Naive B cell (primary cell): ENCODE results near the gene TMIGD3. TPM values are rescaled to one million over a fixed set of nuclear protein-coding genes. Genes with fewer than 3 reads are reported as not detected.

Experiments used
- ATAC-seq, 2 donors: fragments of 150-1000 bp; cut with Tn5 transposase; 2 replicates each; pipeline ENCODE4 v1.10.0; 2021; ENCODE audit warnings: low read depth in 2 of 2, mild to moderate bottlenecking in 2 of 2, moderate library complexity in 2 of 2
- DNase-seq: peaks from one replicate; pipeline ENCODE4 v3.0.0; 2022
- H3K27ac Mint-ChIP-seq, 6 donors: one replicate each; pipeline ENCODE4 v1.8.0; 2020 to 2022; ENCODE audit warnings: mild to moderate bottlenecking in 6 of 6, mixed read lengths in 6 of 6, moderate library complexity in 5 of 6, inconsistent platforms in 2 of 6
- H3K27me3 Mint-ChIP-seq, 3 donors: one replicate each; pipeline ENCODE4 v1.8.0; 2021 to 2022; ENCODE audit warnings: mixed read lengths in 3 of 3, mild to moderate bottlenecking in 1 of 3
- H3K36me3 Mint-ChIP-seq, 2 donors: one replicate each; pipeline ENCODE4 v1.8.0; 2020 to 2022; ENCODE audit warnings: mixed read lengths in 2 of 2, inconsistent platforms in 1 of 2, mild to moderate bottlenecking in 1 of 2
- H3K4me1 Mint-ChIP-seq, 3 donors: one replicate each; pipeline ENCODE4 v1.8.0; 2020 to 2022; ENCODE audit warnings: mixed read lengths in 3 of 3, inconsistent platforms in 1 of 3, mild to moderate bottlenecking in 1 of 3, moderate library complexity in 1 of 3
- H3K4me3 Mint-ChIP-seq, 8 donors: one replicate each; pipeline ENCODE4 v1.8.0; 2020 to 2022; ENCODE audit warnings: mild to moderate bottlenecking in 8 of 8, mixed read lengths in 8 of 8, moderate library complexity in 8 of 8, inconsistent platforms in 2 of 8
- H3K9me3 Mint-ChIP-seq, 7 donors: one replicate each; pipeline ENCODE4 v1.8.0; 2020 to 2022; ENCODE audit warnings: mixed read lengths in 7 of 7, mild to moderate bottlenecking in 5 of 7, inconsistent platforms in 2 of 7, moderate library complexity in 1 of 7
- polyA plus RNA-seq, 6 donors: library from polyadenylated mRNA; unstranded; fragments of 300-500 nt; fragmentation: Illumina TruSeq; gene quantifications; one replicate each; pipeline ENCODE4 v1.2.3, GENCODE V29; 2021; ENCODE audit warnings: low read depth in 6 of 6

Gene TMIGD3
- polyA plus RNA-seq, 6 donors from 2014 or later: 0.40 TPM; not detected in 5

DNA sequence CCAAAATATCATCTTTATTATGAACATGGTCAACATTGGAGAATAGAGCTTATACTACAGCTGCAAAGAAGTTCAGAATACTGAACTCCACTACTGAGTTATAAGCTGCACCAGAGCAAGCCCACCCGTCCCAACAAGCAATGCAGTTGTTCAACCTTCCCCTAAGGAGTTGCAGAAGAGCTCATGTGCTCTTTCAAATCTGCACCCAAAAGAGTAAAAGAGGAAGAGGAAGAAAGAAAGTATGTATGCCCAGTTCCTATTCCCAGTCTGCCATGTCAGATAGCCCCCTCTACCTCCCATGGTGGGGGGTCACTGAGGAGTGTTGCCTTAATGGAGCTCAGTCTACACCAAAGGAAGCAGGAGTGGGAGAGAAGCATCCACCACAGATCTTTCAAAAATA lies 22.8 kb downstream of the TMIGD3 start:
- no peaks in the 10 kb centered on the region for H3K9me3 Mint-ChIP-seq
- H3K36me3 Mint-ChIP-seq: peaks cover 8 to 12% of the 10 kb centered on the region in 2 donors
- no peak overlapping the region for H3K27ac Mint-ChIP-seq
- peak overlapping the region in 1 of 8 donors; percentile 71 for H3K4me3 Mint-ChIP-seq
- ATAC-seq (no peak), DNase-seq (no peak)
- no peaks in the 10 kb centered on the region for H3K27me3 Mint-ChIP-seq
- peaks cover 39 to 51% (median 42%) of the 10 kb centered on the region in 3 donors for H3K4me1 Mint-ChIP-seq

DNA sequence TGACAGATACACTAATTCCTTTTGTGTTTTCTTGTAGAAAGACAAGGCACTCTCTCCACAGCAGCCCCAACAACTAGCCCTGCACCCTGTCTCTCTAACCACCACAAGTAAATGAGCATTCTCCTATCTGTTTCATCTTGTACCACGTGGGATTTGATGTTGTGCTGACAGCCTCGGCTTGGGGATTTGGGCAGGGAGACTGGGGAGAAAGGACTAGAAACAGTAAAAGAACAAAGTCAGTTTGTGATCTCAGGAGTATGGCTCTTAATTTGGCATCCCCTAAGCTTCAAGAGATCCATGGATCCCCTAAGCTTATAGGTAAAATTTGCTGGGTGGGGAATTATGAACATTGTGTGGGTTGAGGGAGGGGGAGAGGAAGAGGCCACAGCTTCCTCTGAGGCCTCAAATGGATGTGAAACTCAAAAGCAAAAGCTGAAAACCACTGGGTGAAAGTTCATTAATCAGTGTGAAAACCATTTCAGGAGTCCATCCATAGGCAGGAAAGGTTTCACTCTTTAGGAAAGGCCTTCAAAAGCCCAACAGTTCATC lies 26.6 kb downstream of the TMIGD3 start:
- Mint-ChIP-seq H3K36me3 (peaks cover 12% of the 10 kb centered on the region in 2 donors), H3K4me1 (peaks cover 54 to 64% (median 56%) of the 10 kb centered on the region in 3 donors), H3K9me3 (no peaks in the 10 kb centered on the region), H3K27me3 (no peaks in the 10 kb centered on the region), H3K27ac (peak overlapping the region in 5 of 6 donors; percentile 70 to 97 (median 95)), H3K4me3 (peak overlapping the region; percentile 87 to 98 (median 95))
- DNase-seq: peak; percentile 65
- ATAC-seq: peak; percentile 65

DNA sequence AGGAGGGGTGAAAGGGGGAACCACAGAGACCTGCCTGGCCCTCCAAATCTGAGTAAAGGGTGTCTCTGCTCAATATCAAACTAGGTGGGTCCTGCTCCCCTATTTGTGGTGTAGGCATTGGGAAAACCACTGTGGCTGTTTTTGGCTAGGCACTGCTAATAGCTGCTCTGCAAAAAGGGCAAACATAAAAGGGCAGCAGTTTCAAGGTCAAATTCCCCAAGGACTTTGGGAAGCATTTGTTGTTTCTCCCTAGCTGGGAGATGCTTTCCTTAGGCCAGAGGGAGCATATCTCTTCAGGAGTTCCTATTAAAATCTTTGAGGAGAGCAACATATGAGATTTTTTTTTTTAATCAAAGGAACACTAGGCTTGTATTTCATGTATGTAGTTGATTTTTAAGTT lies 27.2 kb downstream of the TMIGD3 start:
- Mint-ChIP-seq H3K9me3 (no peaks in the 10 kb centered on the region), H3K27me3 (no peaks in the 10 kb centered on the region), H3K4me1 (peaks cover 51 to 58% (median 54%) of the 10 kb centered on the region in 3 donors), H3K27ac (peak overlapping the region in 5 of 6 donors; percentile 70 to 97 (median 95)), H3K4me3 (peak overlapping the region; percentile 87 to 98 (median 95)), H3K36me3 (peaks cover 12% of the 10 kb centered on the region in 2 donors)
- ATAC-seq (no peak), DNase-seq (no peak)

DNA sequence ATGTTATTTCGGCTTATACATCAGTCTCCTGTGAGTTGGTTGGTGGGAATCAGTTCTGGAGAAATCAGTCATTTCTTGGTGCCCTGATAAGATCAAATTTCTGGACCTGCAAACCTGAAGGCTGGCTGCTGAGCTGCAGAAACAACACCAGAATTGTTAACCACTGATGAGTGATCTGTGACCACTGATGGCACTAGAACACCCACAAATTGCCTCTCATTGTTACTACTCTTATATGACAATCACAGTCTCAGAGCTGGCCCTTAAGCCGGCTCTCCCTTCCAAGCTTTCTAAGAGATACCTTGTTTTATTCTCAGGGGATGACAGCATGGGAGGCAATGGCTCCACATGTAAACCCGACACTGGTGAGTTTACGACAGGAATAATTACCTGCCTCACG lies 27.7 kb downstream of the TMIGD3 start:
- H3K27ac Mint-ChIP-seq: peak overlapping the region in 5 of 6 donors; percentile 18 to 97 (median 95)
- no peaks in the 10 kb centered on the region for H3K27me3 Mint-ChIP-seq
- H3K4me3 Mint-ChIP-seq: peak overlapping the region; percentile 87 to 98 (median 95)
- no peaks in the 10 kb centered on the region for H3K9me3 Mint-ChIP-seq
- ATAC-seq (no peak), DNase-seq (no peak)
- H3K36me3 Mint-ChIP-seq: peaks cover 12% of the 10 kb centered on the region in 2 donors
- peaks cover 48 to 54% (median 51%) of the 10 kb centered on the region in 3 donors for H3K4me1 Mint-ChIP-seq

GRCh38 chr1:111474521-111474920 lies 28.9 kb downstream of the TMIGD3 start:
- H3K4me1 Mint-ChIP-seq: peaks cover 41 to 47% (median 43%) of the 10 kb centered on the region in 3 donors
- ATAC-seq (no peak), DNase-seq (no peak)
- H3K27ac Mint-ChIP-seq: peak overlapping the region in 5 of 6 donors; percentile 61 to 99 (median 96)
- no peaks in the 10 kb centered on the region for H3K9me3 Mint-ChIP-seq
- H3K36me3 Mint-ChIP-seq: peaks cover 12% of the 10 kb centered on the region in 2 donors
- H3K27me3 Mint-ChIP-seq: no peaks in the 10 kb centered on the region
- peak overlapping the region; percentile 87 to 98 (median 95) for H3K4me3 Mint-ChIP-seq

DNA sequence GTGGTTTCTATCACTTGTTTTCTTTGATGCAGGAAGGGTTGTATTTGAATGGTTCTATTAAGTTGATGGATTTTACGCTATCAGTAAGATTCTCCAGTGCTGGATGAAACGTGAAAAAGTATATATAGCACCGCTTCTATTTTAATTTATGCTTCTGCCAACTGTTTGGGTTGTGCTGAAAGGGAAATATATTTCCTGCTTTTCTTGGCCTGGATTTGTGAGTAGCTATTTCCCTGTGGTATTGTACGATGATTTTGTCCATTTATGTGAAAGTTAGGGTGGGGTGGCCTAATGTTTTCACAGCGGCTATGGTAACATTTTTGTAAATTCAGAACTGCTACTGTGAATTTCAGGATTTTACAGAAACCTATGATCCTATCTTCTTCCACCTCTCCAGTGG lies 29.3 kb downstream of the TMIGD3 start:
- DNase-seq (no peak), ATAC-seq (no peak)
- Mint-ChIP-seq H3K9me3 (no peaks in the 10 kb centered on the region), H3K4me1 (peaks cover 41 to 47% (median 43%) of the 10 kb centered on the region in 3 donors), H3K4me3 (peak overlapping the region; percentile 87 to 98 (median 95)), H3K27ac (peak overlapping the region in 5 of 6 donors; percentile 94 to 99 (median 96)), H3K36me3 (peaks cover 12% of the 10 kb centered on the region in 2 donors), H3K27me3 (no peaks in the 10 kb centered on the region)

GRCh38 chr1:111471538-111471937 lies 31.9 kb downstream of the TMIGD3 start:
- DNase-seq (no peak), ATAC-seq (peak; percentile 12 to 16)
- Mint-ChIP-seq H3K4me1 (peaks cover 21 to 26% (median 22%) of the 10 kb centered on the region in 3 donors), H3K36me3 (peaks cover 0 to 4% of the 10 kb centered on the region in 2 donors), H3K4me3 (no peak overlapping the region), H3K27ac (no peak overlapping the region), H3K9me3 (no peaks in the 10 kb centered on the region), H3K27me3 (no peaks in the 10 kb centered on the region)

DNA sequence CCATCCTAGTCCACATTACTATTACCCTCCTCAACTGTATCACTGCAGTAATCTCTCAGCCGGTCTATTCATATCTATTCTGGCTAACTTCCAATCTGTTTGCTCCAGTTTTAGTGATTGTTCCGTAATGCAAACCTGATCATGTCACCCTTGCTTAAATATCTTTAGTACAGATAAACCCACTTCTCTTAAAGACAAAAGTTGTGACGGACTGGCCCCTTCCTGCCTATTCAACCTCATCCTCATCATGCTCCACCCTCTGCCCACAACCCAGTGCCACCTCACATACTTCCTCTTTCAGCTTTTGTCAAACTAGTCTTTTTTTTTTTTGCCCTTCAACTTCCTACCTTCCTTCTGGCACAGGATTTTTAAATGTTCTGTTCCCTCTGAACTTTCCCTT lies 32.4 kb downstream of the TMIGD3 start:
- Mint-ChIP-seq H3K27me3 (no peaks in the 10 kb centered on the region), H3K9me3 (no peaks in the 10 kb centered on the region), H3K27ac (no peak overlapping the region), H3K4me1 (peaks cover 18 to 21% (median 18%) of the 10 kb centered on the region in 3 donors), H3K4me3 (no peak overlapping the region), H3K36me3 (peaks cover 0 to 4% of the 10 kb centered on the region in 2 donors)
- ATAC-seq: peak; percentile 95 to 97
- DNase-seq: peak; percentile 91

GRCh38 chr1:111470596-111470995 lies 32.8 kb downstream of the TMIGD3 start:
- Mint-ChIP-seq H3K27ac (no peak overlapping the region), H3K4me3 (no peak overlapping the region), H3K36me3 (peaks cover under 1 to 4% of the 10 kb centered on the region in 2 donors), H3K9me3 (no peaks in the 10 kb centered on the region), H3K4me1 (peaks cover 14 to 16% (median 14%) of the 10 kb centered on the region in 3 donors), H3K27me3 (no peaks in the 10 kb centered on the region)
- DNase-seq (no peak), ATAC-seq (no peak)

DNA sequence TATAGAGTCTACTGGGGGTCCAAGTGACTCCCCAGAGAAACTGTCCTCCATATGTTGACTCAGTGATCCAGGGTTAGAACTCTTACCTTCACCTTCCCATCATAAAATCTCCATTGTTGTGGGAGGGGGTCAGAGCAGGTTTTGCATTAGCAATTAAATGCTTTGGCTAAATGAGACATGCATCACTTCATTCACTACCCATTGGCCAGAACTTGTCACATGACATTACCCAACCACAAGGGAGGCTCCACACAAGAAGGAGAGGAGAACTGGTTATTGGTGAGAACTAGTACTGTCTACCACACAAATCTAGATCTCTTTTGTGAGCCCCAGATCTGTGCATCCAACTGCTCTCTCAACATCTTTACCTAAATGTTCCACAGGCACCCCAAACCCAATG lies 33.9 kb downstream of the TMIGD3 start:
- Mint-ChIP-seq H3K9me3 (no peaks in the 10 kb centered on the region), H3K4me1 (peaks cover 10 to 17% (median 15%) of the 10 kb centered on the region in 3 donors)

GRCh38 chr1:111468717-111469100 lies 34.7 kb downstream of the TMIGD3 start:
- DNase-seq (no peak), ATAC-seq (no peak)
- Mint-ChIP-seq H3K4me3 (no peak overlapping the region), H3K36me3 (peaks cover under 1 to 12% of the 10 kb centered on the region in 2 donors), H3K27me3 (no peaks in the 10 kb centered on the region), H3K9me3 (no peaks in the 10 kb centered on the region), H3K27ac (no peak overlapping the region), H3K4me1 (peaks cover 8 to 17% (median 15%) of the 10 kb centered on the region in 3 donors)

More for the DNA sequence above, 33.9 kb downstream of the TMIGD3 start:
- Mint-ChIP-seq H3K27me3 (no peaks in the 10 kb centered on the region), H3K27ac (no peak overlapping the region), H3K4me3 (no peak overlapping the region), H3K36me3 (peaks cover 4 to 9% of the 10 kb centered on the region in 2 donors)
- DNase-seq (no peak), ATAC-seq (no peak)

GRCh38 chr1:111467865-111468716 lies 35.3 kb downstream of the TMIGD3 start:
- Mint-ChIP-seq H3K27me3 (no peaks in the 10 kb centered on the region), H3K4me3 (no peak overlapping the region), H3K9me3 (no peaks in the 10 kb centered on the region), H3K36me3 (peaks cover 5 to 19% of the 10 kb centered on the region in 2 donors), H3K4me1 (peaks cover 2 to 22% (median 18%) of the 10 kb centered on the region in 3 donors), H3K27ac (peak overlapping the region in 1 of 6 donors; percentile 69)
- DNase-seq: no peak
- no peak for ATAC-seq

DNA sequence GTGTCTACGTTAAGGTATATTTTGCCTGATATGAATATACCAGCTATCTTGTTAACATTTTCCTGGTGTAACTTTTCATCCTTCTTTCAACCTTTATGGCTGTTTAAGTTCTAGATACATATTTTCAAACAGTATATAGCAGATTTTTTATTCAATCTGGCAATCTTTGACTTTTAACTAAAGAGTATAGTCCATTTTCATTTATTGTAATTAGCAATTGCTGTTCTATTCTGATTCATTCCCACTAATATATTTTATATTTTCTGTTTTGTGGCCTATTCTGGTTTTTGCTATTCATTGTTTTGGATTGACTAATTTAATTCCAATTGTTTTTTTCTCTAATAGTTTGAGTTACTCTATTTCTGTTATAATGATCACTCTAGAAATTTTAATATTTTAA lies 37.0 kb downstream of the TMIGD3 start:
- peaks cover 19 to 24% of the 10 kb centered on the region in 2 donors for H3K36me3 Mint-ChIP-seq
- H3K4me1 Mint-ChIP-seq: peaks cover 2 to 13% (median 10%) of the 10 kb centered on the region in 3 donors
- H3K27ac Mint-ChIP-seq: no peak overlapping the region
- H3K27me3 Mint-ChIP-seq: no peaks in the 10 kb centered on the region
- ATAC-seq (no peak), DNase-seq (no peak)
- no peak overlapping the region for H3K4me3 Mint-ChIP-seq
- no peaks in the 10 kb centered on the region for H3K9me3 Mint-ChIP-seq
